ENCODE measurements around the gene FRRS1.

FRRS1 gene

GRCh38 chr1:99786751-99787501, 20.5 kb upstream of the FRRS1 start:
- H3K4me3 ChIP-seq (ENCODE audit: insufficient read depth, low read length, poor library complexity, severe bottlenecking) = no peak overlapping the region
- H3K36me3 ChIP-seq (ENCODE audit: low read length) = no peaks in the 10 kb centered on the region
- no peak overlapping the region for H3K9ac ChIP-seq (ENCODE audit: low read length)
- H2AFZ ChIP-seq (ENCODE audit: low read depth, low read length, severe bottlenecking) = no peak overlapping the region
- no peaks in the 10 kb centered on the region for H4K20me1 ChIP-seq (ENCODE audit: low read depth, low read length)
- no peaks in the 10 kb centered on the region for H3K27me3 ChIP-seq (ENCODE audit: low read length)
- H3K4me2 ChIP-seq (ENCODE audit: low read depth, low read length, poor library complexity, severe bottlenecking) = no peak overlapping the region
- H3K9me3 ChIP-seq (ENCODE audit: insufficient read depth, low read length) = no peaks in the 10 kb centered on the region
- TF ChIP-seq CTCF (IDR thresholded peaks at IDR 0.05; ENCODE audit: insufficient read depth, low read length, poor library complexity, severe bottlenecking) (no peak), EZH2phosphoT487 (conservative IDR thresholded peaks at IDR 0.05; ENCODE audit: low read length) (no peak)
- peaks cover 14% of the 10 kb centered on the region for H3F3A ChIP-seq (ENCODE audit: insufficient read depth)
- H3K9me2 ChIP-seq (replicated peaks; ENCODE audit: insufficient read depth, low read length) = no peaks in the 10 kb centered on the region
- H3K79me2 ChIP-seq (ENCODE audit: insufficient read depth, low read length) = no peaks in the 10 kb centered on the region
- H3K27ac ChIP-seq (ENCODE audit: low read depth, low read length) = no peak overlapping the region

- no peaks in the 10 kb centered on the region for H3K9me3 ChIP-seq (ENCODE audit: insufficient read depth, low read length)
- no peaks in the 10 kb centered on the region for H4K20me1 ChIP-seq (ENCODE audit: low read depth, low read length)
- no peak overlapping the region for H2AFZ ChIP-seq (ENCODE audit: low read depth, low read length, severe bottlenecking)
- no peaks in the 10 kb centered on the region for H3K9me2 ChIP-seq (replicated peaks; ENCODE audit: insufficient read depth, low read length)
- peak overlapping the region; percentile 55 for H3K4me2 ChIP-seq (ENCODE audit: low read depth, low read length, poor library complexity, severe bottlenecking)
- TF ChIP-seq CTCF (IDR thresholded peaks at IDR 0.05; ENCODE audit: insufficient read depth, low read length, poor library complexity, severe bottlenecking) = no peak
- TF ChIP-seq EZH2phosphoT487 (conservative IDR thresholded peaks at IDR 0.05; ENCODE audit: low read length) = no peak
- H3K79me2 ChIP-seq (ENCODE audit: insufficient read depth, low read length) = no peaks in the 10 kb centered on the region
- no peaks in the 10 kb centered on the region for H3K36me3 ChIP-seq (ENCODE audit: low read length)
- H3K4me3 ChIP-seq (ENCODE audit: insufficient read depth, low read length, poor library complexity, severe bottlenecking) = peak overlapping the region; percentile 25
- no peaks in the 10 kb centered on the region for H3K27me3 ChIP-seq (ENCODE audit: low read length)
- H3K27ac ChIP-seq (ENCODE audit: low read depth, low read length) = peak overlapping the region; percentile 1; the same call in 1 of the 2 replicates
- H3K9ac ChIP-seq (ENCODE audit: low read length) = no peak overlapping the region
- H3F3A ChIP-seq (ENCODE audit: insufficient read depth) = peaks cover 14% of the 10 kb centered on the region
These were observed 18.4 kb upstream of the FRRS1 start for GRCh38 chr1:99784809-99785255.

- Histone ChIP-seq H3K4me2 (ENCODE audit: low read depth, low read length, poor library complexity, severe bottlenecking) (peak overlapping the region; percentile 55), H2AFZ (ENCODE audit: low read depth, low read length, severe bottlenecking) (no peak overlapping the region), H3K9ac (ENCODE audit: low read length) (no peak overlapping the region)
These were observed 17.7 kb upstream of the FRRS1 start for GRCh38 chr1:99784143-99784542.

More at GRCh38 chr1:99784143-99784542, 17.7 kb upstream of the FRRS1 start:
- Histone ChIP-seq H3K36me3 (ENCODE audit: low read length) (no peaks in the 10 kb centered on the region), H3K9me2 (replicated peaks; ENCODE audit: insufficient read depth, low read length) (no peaks in the 10 kb centered on the region), H3F3A (ENCODE audit: insufficient read depth) (peaks cover 14% of the 10 kb centered on the region), H3K27ac (ENCODE audit: low read depth, low read length) (peak overlapping the region; percentile 1; the same call in 1 of the 2 replicates), H3K79me2 (ENCODE audit: insufficient read depth, low read length) (no peaks in the 10 kb centered on the region), H3K4me3 (ENCODE audit: insufficient read depth, low read length, poor library complexity, severe bottlenecking) (no peak overlapping the region), H3K9me3 (ENCODE audit: insufficient read depth, low read length) (no peaks in the 10 kb centered on the region), H4K20me1 (ENCODE audit: low read depth, low read length) (no peaks in the 10 kb centered on the region), H3K27me3 (ENCODE audit: low read length) (no peaks in the 10 kb centered on the region)
- TF ChIP-seq EZH2phosphoT487 (conservative IDR thresholded peaks at IDR 0.05; ENCODE audit: low read length) = no peak
- no peak for TF ChIP-seq CTCF (IDR thresholded peaks at IDR 0.05; ENCODE audit: insufficient read depth, low read length, poor library complexity, severe bottlenecking)
